ENCODE data around the gene MED25. TPM values are rescaled to one million over a fixed set of nuclear protein-coding genes. Genes with fewer than 3 reads are reported as not detected.

The MED25 gene
- total and polyA plus RNA-seq, 9 of the 15 experiments (the other 6 are each of a cell fraction or from before 2014, with no cell fraction given): 4.1 to 93.9 (median 19.3) TPM

DNA sequence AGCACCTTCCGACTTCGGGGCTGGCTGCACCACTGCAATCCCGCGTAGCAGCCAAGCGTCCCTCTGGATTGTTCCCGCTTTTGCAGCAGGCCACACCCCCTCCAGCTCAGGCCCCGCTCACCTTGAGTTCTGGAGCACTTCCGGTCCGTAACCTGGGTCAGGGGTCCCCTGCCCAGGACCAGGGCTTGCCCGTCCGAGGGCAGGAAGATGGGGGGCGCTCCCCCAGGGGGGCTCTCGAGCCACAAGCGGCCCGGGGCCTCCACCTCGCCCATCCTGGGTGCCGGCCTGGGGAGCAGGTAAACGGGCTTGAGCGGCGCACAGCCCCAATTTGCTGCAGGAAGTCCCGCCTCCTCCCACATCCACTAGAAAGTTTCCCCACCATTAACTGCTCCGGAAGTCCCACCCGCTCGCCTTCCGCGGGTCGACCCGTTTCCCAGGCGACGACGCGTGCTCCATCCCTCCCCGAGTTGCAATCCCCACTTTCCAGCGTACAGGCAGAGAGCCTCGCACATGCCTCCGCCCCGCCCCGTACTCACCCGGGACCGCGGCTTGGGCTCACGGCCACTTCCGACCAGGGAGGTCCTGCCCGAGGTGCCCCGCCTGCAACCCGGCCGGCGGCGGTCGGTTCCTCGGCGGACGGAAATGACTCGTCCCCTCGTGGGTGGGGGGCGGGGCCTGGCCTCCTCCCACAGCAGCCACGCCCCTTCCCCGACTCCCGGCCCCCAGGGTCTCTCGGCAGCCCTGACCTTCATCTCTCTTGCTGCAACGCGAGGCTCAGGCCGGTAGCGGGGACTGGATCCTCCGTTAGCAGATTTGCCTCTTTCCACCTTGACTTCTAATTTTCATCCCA, 49.1 kb downstream of the MED25 start, which contains the start of gene PNKP (continued):
- TF ChIP-seq, protein P1, sequence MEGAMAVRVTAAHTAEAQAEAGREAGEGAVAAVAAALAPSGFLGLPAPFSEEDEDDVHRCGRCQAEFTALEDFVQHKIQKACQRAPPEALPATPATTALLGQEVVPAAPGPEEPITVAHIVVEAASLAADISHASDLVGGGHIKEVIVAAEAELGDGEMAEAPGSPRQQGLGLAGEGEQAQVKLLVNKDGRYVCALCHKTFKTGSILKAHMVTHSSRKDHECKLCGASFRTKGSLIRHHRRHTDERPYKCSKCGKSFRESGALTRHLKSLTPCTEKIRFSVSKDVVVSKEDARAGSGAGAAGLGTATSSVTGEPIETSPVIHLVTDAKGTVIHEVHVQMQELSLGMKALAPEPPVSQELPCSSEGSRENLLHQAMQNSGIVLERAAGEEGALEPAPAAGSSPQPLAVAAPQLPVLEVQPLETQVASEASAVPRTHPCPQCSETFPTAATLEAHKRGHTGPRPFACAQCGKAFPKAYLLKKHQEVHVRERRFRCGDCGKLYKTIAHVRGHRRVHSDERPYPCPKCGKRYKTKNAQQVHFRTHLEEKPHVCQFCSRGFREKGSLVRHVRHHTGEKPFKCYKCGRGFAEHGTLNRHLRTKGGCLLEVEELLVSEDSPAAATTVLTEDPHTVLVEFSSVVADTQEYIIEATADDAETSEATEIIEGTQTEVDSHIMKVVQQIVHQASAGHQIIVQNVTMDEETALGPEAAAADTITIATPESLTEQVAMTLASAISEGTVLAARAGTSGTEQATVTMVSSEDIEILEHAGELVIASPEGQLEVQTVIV (CRISPR knock-in tag; IDR thresholded peaks at IDR 0.05; ENCODE audit: borderline replicate concordance): no peak
- TF ChIP-seq WHSC1 (IDR thresholded peaks at IDR 0.05; ENCODE audit: low read length) (no peak), ZNF197 (CRISPR knock-in tag; IDR thresholded peaks at IDR 0.05; ENCODE audit: low read depth) (no peak), XRCC3 (IDR thresholded peaks at IDR 0.05) (no peak), SRSF3 (IDR thresholded peaks at IDR 0.05; ENCODE audit: insufficient read depth, low read length) (no peak), TBL1XR1 (IDR thresholded peaks at IDR 0.05; ENCODE audit: low read length in 2 of 2) (no peak; a peak in 1 of 4 replicates), ZNF77 (CRISPR knock-in tag; IDR thresholded peaks at IDR 0.05) (no peak), RCOR1 (IDR thresholded peaks at IDR 0.05; ENCODE audit: borderline replicate concordance in 1 of 2, low read depth in 2 of 2, low read length in 2 of 2) (0 out of 4 replicates have a peak, but pooled peaks of 1 of the 2 experiments have one; percentile 6), CBX3 (IDR thresholded peaks at IDR 0.05; ENCODE audit: borderline replicate concordance in 1 of 2, low read length in 2 of 2) (no peak), CHD4 (IDR thresholded peaks at IDR 0.05; ENCODE audit: insufficient read depth, insufficient replicate concordance, low read depth, low read length, poor library complexity, severe bottlenecking) (no peak), ZNF444 (CRISPR knock-in tag; IDR thresholded peaks at IDR 0.05) (no peak), ZBTB1 (CRISPR knock-in tag; IDR thresholded peaks at IDR 0.05; ENCODE audit: borderline replicate concordance, low read depth) (no peak; the same call in 1 of the 2 replicates)
- TF ChIP-seq, protein P2, sequence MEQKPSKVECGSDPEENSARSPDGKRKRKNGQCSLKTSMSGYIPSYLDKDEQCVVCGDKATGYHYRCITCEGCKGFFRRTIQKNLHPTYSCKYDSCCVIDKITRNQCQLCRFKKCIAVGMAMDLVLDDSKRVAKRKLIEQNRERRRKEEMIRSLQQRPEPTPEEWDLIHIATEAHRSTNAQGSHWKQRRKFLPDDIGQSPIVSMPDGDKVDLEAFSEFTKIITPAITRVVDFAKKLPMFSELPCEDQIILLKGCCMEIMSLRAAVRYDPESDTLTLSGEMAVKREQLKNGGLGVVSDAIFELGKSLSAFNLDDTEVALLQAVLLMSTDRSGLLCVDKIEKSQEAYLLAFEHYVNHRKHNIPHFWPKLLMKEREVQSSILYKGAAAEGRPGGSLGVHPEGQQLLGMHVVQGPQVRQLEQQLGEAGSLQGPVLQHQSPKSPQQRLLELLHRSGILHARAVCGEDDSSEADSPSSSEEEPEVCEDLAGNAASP (IDR thresholded peaks at IDR 0.05): no peak
- TF ChIP-seq, protein P3, sequence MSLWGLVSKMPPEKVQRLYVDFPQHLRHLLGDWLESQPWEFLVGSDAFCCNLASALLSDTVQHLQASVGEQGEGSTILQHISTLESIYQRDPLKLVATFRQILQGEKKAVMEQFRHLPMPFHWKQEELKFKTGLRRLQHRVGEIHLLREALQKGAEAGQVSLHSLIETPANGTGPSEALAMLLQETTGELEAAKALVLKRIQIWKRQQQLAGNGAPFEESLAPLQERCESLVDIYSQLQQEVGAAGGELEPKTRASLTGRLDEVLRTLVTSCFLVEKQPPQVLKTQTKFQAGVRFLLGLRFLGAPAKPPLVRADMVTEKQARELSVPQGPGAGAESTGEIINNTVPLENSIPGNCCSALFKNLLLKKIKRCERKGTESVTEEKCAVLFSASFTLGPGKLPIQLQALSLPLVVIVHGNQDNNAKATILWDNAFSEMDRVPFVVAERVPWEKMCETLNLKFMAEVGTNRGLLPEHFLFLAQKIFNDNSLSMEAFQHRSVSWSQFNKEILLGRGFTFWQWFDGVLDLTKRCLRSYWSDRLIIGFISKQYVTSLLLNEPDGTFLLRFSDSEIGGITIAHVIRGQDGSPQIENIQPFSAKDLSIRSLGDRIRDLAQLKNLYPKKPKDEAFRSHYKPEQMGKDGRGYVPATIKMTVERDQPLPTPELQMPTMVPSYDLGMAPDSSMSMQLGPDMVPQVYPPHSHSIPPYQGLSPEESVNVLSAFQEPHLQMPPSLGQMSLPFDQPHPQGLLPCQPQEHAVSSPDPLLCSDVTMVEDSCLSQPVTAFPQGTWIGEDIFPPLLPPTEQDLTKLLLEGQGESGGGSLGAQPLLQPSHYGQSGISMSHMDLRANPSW (CRISPR knock-in tag; IDR thresholded peaks at IDR 0.05): no peak

All from K562 (cell line).